GM21737 (cell line): ENCODE data around the gene PPFIA4.

Source experiments
- ATAC-seq: cut with Tn5 transposase; IDR thresholded peaks from one replicate; pipeline ENCODE4 v1.9.1; 2021; ENCODE audit warnings: mild to moderate bottlenecking, moderate library complexity; ENCODE audit not compliant: unreplicated experiment

PPFIA4 gene

GRCh38 chr1:203098445-203098844 lies 72.2 kb downstream of the PPFIA4 start:
- ATAC-seq = no peak

- ATAC-seq = no peak
These were observed 72.7 kb downstream of the PPFIA4 start for GRCh38 chr1:203098914-203099520.

DNA sequence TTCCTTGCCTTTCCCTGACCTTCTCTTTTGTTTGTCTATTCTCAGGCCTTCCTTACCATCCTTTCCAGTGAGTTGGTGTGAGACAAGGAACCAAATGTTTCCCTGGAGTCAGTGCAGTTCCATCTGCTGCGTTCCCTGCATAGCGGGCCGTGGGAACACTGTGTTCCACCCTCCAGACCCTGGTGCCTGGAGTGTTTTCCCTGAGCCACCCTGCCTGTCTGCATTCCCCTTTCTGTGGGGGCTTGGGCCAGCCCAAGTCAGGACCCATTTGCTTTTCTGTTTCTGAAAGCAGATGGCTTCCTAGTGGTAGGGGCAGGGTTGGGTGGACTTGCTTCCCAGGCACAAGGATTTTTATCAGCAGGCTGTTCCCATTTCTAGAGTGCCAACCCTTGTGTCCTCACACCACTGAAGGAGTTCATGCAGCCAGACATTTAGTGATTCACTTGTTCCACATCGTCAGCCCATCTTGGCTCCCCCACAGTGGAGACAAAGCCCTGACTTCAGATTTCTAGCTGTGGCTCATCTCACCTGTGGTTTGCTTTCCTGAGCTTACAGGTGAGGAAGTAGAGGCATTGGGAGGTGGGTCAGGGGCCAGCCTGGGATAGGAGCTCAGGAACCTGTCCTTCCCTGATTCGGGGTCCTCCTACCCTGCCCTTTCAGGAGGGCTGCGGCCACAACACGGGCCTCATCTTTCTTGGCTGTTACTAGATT lies 73.7 kb downstream of the PPFIA4 start:
- no peak for ATAC-seq

- ATAC-seq = no peak
These were observed 74.2 kb downstream of the PPFIA4 start for GRCh38 chr1:203100516-203100869.

- ATAC-seq = no peak
These were observed 75.7 kb downstream of the PPFIA4 start for GRCh38 chr1:203101813-203102634.

DNA sequence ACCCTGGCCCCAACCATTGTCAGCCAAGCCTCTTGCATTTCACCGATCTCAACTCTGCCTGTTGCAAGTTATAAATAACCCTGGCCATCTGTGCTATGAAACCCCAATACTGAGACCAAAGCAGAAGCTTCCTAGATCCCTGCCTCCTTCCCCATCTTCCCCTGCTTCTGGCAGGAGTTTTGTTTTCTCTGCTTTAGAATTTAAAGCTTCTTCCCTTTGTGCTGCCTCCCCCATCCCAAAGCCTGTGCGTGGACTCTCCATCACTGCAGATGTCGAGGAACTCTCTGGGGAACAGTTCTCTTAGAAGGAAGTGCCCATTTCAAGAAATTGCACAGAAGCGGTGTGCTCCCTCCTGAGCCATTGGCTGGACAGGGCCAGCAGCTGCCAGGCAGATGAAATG lies 76.9 kb downstream of the PPFIA4 start:
- ATAC-seq = no peak

DNA sequence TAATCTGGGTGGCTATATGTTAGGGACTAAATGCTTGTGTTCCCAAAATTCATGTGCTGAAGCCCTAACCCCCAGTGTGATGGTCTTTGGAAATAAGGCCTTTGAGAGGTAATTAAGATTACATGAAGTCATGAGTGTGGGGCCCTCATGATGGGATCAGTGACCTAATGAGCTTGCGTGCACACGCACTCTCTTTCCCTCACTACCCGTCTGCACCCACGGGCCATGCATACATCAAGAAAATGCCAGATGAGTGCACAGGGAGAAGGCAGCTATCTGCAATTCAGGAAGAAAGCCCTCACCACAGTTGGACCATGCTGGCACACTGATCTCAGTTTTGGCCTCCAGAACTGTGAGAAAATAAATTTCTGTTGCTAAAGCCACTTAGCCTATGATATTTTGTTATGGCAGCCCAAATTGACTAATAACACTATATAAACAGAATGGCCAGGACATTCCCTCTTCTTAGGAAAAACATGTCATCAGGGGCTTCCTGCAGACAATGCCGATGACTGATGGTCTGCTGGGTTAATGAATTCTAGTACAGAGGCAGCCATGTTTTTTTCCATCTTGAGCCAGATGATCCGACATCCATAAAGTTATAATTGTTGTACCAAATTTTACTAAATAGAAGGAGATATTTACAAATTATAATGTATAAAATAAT lies 77.7 kb downstream of the PPFIA4 start:
- ATAC-seq = no peak

GRCh38 chr1:203104789-203105390 lies 78.6 kb downstream of the PPFIA4 start:
- ATAC-seq = no peak

DNA sequence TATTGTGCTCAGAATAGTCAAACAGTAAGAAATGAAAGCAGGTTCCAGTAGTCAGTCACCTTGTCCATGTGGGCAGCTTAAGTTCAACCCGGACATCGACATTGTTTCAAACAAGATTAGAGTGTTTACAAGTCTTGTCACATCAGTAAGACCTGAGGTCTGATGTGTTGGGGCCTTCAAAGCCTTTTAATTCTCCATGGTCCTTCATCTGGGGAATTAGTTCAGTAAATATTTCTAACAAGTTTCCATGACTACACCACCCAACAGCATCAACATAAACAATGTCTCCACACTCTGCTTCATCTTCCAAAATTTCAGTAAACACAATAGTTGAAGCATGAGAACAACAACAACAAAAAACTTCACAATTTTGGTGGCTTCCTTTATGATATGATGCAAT lies 86.2 kb downstream of the PPFIA4 start:
- ATAC-seq = no peak

DNA sequence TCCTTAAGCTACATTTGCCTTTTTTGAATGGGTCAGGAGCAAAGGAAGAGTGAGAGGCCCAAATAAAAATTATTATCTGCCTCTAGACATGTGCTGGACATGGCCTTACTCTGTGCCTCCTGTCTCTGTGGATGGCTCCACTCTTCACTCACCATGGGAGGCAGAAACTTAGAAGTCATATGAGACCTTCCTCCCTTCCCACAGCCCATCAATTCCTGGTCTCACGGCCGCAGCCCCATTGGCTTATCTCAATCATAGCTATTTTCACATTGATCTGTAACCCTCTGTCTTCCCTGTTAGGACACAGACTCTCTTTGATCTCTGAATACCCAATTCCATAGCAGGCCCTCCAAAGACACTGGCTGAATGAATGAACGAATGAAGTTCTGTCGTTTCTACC lies 87.0 kb downstream of the PPFIA4 start:
- no peak for ATAC-seq

DNA sequence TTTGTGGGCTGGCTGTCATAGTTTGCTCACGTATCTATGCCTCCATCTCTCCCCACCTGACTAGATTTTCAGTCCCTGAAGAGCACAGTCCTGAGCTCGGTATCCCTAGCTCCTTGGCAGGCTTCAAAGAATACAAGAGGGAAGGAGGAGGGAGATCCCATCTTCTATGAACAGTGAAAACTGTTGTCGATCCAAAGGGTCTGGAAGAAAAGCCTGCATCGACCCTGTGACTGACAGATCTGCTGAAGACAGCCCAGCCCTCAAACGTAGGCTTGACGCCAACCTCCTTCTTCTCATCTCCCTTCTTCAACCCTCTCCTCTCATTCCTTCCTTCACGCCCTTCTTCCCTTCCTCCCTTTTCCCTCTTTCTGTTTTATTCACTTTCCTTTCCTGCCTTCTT lies 87.9 kb downstream of the PPFIA4 start:
- ATAC-seq = no peak

DNA sequence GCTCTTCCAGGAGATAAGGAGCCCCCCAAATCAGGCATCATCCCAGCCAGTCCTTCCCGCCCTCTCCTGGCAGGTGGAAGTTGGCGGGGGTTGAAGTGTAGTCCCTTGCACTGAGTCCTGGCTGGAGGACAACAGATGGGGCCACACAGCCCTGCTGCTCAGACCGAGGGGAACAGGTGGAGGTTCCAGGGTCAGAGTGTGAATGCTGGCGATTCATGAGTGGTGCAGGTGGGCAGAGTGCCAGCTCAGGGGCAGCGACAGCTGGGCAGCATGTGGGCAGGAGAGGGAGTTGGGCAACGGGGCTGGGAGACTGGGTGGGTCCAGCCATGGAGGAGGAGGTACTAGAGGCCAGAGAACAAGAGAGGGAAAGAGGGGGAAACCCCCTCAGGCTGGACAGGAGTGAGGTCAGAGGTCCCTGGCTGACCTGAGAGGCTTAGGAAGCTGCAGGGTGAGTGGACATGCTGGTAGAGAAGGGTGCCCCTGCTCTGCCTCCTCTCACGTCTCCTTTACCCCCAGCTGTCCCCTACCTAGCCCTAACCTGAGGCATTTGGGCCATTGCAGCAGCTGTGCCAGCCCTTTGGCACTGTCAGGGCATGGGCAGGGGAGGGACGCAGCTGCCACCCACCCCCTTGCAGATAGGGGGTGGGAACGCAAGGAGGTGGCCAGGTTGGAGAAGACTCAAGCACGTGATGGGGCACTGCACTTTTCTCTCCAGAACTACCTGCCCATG lies 90.0 kb downstream of the PPFIA4 start:
- no peak for ATAC-seq

GRCh38 chr1:203117611-203118575 lies 91.6 kb downstream of the PPFIA4 start:
- ATAC-seq = no peak

GRCh38 chr1:203120325-203121153 lies 94.2 kb downstream of the PPFIA4 start:
- no peak for ATAC-seq

- no peak for ATAC-seq
These were observed 95.1 kb downstream of the PPFIA4 start for GRCh38 chr1:203121186-203122015.

GRCh38 chr1:203122159-203122558 lies 95.9 kb downstream of the PPFIA4 start:
- no peak for ATAC-seq

- no peak for ATAC-seq
These were observed 97.7 kb downstream of the PPFIA4 start for GRCh38 chr1:203124011-203124410.
